ENCODE data around the gene COL27A1.

- TF ChIP-seq EP300 (IDR thresholded peaks at IDR 0.05) (no peak), CTCF (IDR thresholded peaks at IDR 0.05) (no peak), POLR2A (IDR thresholded peaks at IDR 0.05) (no peak), POLR2AphosphoS5 (IDR thresholded peaks at IDR 0.05) (no peak)
Measured at GRCh38 chr9:114287763-114288192, 132.4 kb downstream of the COL27A1 start.
